HG02678 (cell line): Measurements from ENCODE around the gene TECRL.

Experiments
- ATAC-seq: cut with Tn5 transposase; IDR thresholded peaks from one replicate; pipeline ENCODE4 v1.9.1; 2021; ENCODE audit warnings: mild to moderate bottlenecking, moderate library complexity; ENCODE audit not compliant: unreplicated experiment

Gene TECRL, protein sequence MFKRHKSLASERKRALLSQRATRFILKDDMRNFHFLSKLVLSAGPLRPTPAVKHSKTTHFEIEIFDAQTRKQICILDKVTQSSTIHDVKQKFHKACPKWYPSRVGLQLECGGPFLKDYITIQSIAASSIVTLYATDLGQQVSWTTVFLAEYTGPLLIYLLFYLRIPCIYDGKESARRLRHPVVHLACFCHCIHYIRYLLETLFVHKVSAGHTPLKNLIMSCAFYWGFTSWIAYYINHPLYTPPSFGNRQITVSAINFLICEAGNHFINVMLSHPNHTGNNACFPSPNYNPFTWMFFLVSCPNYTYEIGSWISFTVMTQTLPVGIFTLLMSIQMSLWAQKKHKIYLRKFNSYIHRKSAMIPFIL

DNA sequence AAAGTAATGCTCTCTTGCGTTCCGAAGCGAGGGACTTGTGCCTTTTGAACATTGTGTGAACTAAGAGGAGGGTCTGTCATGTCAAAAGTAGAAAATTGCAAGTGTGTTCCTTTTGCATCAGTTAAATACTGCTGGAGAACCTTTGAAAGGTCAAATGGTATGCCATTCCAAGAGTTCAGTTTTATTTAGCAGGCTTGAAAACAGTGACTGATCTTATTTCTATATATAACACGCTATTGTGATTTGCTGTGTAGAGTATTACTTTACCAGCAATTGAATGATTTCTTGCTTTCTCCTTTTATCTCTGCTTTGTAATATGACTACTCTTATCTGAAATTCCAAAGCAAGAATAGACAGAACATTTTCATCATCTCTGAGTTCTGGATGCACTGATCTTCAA is at the start of gene TECRL:
Gene TECRL (minus strand): TSS at position 151 of the 400 bp plus-strand sequence. CDS start 99 bp downstream, at position 52.
- ATAC-seq: no peak

DNA sequence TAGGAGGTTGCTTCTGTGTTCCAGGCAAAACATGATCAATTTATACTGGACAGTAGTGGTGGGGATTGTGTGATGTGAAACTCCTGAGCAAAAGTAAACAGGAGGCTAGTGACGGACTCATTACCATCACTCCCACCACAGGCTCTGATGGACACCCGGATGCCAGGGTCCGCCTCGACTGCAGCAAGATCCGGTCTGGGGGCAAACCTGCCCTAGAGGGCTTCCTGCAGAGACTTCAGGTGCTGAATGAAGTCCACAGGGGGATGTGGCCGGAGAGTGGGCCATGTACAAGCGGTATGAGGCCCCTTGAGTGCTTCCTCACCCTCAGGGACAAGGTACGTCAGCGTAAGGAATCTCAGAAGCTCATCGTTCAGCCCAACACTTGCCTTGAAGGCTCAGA is 23.4 kb upstream of the TECRL start:
- ATAC-seq: no peak

DNA sequence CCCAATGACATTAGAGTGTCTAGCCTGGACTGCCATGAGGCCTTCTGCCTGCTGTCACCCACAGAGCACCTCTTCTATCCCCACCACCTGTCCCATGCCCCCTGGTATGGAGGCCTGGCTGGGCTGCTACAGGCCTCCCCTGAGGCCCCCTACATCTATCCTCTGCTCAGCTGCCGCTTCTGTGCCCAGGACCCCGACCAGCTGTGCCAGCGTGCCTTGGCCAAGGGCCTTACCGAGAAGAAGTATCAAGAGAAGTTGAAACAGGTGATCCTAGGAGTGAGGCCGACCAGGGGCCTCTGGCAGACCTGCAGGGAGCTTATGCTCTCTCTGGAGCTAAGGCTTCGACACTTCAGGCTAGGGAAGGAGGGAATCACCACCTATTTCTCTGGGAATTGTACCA is 21.7 kb upstream of the TECRL start:
- no peak for ATAC-seq

DNA sequence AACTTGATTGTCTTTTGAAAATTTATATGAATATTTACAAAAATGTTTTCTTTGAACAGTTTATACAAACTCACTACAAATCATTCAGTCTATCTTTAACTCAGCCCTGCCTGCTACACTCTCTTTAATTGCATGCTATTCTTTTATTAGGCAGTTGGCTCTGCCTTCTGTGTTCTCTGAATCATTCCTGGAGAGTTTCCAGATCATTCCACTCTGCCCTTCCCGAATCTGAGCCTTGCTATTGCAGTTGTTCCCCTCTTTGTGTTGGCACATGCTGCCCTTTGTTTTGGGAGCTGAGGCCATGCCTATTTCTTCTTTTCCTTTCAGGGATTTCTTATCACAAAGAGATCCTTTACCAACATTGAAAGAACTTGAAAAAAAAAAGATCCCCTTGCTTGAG is 8.7 kb upstream of the TECRL start:
- no peak for ATAC-seq

DNA sequence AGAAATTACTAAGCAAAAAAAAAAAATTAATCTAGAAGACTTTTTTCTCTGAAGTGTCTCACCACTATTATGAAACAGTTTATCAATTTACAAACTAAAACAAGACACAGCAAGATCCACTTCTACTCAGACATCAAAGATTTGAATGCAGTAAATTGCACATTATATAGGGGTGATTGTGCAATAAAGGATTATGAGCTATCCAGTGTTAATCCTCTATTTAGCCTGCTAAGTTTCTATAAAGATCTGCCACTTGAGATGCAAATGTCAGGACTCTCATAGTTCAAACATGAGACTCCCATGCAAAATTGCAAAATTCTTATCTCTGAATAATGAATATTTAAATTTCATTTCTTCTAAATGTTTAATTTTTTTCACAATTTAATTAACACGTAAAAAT is 2.2 kb downstream of the TECRL start:
- ATAC-seq: no peak

DNA sequence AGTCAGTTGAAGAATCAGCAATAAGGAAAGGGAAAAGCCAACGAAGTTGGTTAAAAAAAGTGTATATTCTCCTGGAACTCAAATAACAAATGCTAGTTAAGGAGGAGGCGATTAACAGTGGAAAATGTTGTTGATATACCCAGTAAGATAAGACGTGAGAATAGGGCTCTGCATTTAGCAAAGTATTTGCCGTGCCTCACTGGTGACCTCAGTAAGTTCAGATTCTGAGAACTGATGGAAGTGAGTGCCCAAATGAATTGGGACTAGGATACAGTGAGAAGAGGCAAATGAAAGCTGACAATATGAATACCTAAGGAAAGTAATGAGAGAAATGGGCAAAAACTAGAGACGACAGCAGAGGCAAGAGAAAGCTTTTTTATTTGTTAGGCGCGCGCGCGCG is 3.5 kb downstream of the TECRL start:
- no peak for ATAC-seq

DNA sequence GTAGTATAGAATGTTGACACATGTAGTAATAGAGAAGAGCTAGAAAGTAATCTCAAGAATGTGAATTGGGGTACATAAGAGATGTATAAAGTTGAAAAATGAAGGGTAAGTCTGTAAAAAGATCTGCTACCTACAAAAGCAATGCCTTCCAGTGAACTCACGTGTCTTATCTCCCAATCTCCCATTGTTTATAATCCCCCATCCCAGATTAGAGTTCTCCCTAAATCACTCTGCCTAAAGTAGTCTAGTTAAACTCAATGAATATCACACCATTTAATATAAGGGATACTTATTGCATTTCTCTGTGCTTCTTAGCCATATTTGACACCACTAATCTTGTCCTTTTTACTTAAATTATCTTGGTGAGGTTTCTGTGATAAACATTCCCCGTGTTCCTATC is 6.6 kb downstream of the TECRL start:
- no peak for ATAC-seq

DNA sequence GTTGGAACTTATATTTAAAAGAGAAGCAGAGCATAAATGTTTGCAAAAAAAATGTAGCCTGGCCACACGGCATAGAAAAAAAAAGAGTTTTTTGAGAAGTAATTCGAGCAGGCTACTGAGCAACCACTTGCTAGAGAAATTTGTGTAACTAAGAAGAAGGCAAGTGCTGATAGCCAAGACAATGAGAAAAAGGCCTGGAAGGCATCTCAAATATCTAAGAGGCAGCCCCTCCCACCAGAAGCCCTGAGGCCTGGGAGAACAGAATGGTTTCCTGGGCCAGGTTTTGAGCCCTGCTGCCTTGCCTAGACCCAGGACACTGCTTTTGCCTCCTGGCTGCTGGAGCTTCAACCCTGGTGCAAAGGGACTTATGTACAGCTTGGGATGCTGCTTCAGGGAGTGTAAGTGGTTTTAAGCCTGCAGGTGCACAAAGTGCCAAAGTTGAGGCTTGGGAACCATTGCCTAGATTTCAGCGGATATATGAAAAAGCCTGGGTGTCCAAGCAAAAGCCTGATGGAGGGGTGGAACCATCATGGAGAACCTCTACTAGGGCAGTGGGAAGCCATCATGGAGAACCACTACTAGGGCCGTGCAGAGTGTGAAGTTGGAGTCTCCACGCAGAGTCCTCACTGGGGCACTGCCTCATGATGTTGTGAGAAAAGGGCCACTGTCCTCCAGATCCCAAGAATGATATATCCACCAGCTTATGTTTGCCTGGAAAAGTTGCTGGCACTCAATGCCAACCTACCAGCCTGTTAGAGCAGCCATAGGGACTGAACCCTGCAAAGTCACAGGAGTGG is 9.7 kb downstream of the TECRL start:
- ATAC-seq: no peak

DNA sequence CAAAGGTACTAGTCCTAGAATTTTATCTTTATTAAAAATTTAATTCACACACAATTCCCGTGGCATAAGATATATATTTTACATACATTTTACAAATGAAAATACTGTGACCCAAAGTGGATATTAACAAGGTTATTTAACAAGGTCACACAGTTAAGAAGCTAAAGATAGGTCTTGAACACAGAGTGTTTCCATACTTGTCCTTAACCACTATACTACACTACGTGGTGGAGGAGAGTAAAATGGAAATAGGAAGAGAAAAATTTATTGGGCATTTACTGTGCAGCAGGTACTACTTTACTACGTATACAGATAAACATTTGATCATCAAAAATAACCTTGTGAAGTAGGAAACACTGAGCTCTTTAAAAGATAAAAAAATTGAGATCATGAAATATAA is 14.8 kb downstream of the TECRL start:
- ATAC-seq: no peak

DNA sequence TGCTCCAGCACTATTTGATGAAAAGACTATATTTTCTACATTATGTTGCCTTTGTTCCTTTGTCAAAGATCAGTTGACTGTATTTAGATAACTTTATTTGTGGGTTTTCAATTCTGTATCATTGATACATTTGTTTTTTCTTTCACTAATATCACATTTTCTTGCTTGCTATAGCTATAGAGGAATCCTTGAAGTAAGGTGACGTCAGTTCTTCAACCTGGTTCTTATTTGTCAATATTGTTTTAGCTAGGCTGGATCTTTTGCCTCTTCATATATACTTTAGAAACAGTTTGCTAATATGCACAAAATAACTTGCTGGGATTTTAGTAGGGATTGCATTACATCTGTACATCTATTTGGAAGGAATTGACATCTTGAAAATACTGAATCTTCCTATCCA is 21.0 kb downstream of the TECRL start:
- no peak for ATAC-seq

DNA sequence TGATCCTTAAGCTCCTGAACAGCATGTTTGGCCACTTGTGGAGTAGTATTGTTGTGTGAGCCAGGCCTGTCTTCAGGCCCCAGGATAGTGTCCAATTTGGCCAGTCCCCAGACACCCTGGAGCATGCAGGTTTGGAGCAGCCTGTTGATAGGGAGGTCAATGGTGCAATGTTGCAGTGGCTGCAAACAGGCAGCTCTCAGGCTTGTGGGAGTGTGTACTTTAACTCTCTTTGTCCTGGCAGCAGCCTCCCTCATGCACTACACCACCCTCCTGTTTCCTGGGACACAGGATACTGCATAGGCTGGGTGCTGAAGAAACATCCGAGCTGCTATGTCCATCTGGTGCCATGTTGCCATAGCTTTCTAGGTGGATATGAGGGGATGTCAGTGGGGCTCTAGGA is 24.0 kb downstream of the TECRL start:
- ATAC-seq: no peak

DNA sequence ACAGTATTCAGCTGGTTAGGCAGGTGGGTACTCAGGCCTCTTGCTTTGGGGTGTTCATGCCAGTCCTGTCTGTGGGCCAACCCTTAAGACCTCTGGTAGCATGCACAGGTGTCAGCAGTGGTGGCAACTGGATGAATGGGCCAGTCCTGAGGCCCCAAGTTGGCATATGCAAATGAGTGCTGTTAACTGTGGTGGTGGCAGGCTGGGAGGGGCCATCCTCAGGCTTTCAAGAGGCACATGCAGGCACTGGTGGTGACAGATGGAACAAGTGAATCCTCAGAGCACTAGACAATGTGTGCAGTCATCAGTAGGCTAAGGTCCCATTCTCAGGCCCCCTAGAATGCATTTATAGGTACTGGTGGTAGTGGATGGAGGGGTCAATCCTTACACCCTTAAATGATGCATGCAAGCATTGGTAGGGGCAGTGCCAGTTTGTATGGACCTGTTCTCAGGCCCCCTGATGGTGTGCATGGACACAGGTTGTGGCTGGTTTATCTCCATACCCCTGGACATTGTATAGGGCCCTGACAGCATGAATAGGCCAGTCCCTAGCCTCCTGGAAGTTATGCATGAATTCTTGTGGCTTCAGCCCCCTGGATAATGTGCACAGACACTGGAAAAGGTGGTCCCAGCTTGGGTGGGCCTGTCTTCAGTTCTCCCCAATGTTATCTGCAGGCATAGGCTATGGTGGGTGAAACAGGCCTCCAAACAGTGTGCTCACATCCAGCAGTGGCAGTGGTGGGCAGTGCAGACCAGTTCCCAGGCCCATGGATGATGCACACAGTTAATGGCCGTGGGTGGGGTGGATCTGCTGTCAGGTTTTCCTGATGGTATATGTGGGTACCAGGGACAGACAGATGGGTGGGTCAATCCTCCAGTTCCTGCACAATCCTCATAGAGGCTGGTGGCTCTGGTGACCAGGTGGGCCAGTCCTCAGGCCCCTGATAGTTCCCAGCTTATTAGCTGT is 24.7 kb downstream of the TECRL start:
- no peak for ATAC-seq

DNA sequence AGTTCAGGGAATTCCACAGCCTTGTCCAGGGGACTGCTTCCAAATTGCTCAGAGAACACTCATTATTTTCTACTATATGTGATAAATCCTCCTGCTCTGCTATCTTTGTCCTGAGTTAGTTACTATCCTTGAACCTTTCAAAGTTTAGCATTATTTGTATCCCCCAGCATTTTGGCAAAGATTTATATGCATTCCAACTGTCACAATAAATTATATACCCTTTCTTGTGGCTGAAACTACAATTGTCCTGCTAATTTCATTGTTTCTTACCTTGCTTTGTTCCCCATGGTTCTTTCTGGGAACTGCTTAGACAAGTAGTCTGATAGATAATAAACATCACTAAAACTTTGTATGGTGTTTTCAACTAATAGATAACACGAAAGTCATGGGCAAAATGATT is 40.5 kb downstream of the TECRL start:
- ATAC-seq: no peak

DNA sequence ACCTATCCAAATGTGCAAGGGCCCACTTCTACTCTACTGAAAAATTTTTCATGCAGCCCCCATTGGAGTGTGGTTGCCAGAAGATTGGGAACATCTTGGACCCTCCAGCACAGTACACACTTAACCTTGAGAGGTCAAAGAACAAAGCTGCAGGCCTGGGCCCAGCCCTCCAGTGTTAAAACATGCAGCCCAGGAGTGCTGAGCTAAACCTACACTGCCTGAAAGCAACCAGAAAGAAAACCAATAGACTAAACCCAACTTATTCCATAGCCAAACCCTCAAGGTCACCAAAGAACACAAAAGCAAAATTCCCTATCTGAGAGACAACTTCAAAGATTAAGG is 47.9 kb downstream of the TECRL start:
- no peak for ATAC-seq

DNA sequence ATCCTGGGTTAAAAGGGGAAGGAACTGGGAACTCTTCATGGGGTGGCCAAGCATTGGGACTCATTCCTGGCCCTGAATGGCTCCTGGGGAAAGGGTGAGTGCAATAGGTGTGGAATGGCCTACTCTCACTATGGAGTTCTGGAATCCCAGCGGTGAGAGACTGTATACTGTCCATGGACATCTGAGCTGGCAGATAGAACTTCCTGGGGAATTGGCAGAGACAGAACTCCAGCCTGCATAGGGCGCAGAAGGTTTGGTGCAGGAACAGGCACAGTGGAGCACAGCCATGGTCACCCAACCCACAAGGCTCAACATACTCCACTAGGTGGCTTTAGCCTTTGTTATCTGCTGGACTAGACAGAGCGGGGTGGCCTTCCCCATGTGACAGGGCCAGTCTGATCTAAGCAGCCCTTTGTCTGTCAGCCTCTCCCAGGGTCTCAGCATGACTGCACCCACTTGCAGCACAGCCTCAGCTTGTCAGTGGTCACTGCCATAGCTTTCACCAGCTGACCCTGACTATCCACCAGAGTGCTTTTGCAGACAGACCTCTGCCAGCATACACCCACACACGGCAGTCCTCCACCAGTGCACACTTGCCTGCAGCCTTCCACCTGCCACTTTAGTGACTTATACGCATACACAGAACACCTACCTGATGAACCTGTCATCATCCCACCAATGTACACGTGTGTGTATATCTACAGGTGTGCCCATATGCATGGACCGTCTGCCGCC is 48.4 kb downstream of the TECRL start:
- no peak for ATAC-seq

DNA sequence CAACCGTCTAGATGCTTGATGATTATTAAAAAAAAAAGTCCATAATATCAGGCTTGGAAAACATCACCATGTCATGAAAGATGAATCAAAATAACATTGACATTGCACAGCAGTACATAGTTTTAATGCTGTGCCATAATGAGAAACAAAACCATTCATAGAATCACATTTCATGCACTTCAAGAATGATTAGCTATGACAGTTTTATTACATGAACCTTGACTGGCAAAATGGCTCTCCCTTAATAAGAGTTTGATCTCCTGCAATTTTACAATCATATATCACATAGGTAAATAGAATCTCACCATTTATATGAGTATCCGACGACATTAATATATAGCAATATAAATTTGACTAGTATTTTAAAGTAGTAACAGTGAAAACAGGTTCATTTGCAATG is 49.8 kb downstream of the TECRL start:
- no peak for ATAC-seq

DNA sequence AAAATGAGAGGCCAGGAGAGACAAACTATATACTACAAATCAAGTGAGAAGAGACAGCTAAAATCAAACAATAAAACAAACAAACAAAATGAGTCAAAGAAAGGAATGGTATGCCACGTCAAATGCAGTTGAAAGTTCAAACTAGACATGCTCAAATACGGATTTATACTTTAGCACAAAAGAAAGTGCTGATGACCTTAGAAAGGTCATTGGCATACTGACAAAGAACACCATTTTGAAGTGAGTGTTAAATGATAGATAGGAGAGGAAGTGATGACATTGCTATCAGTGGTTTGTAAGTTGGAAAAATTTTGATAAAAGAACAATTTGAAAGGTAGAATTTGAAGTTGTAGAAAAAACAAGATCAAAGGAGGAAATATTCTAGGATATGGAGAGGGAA is 55.3 kb downstream of the TECRL start:
- no peak for ATAC-seq

DNA sequence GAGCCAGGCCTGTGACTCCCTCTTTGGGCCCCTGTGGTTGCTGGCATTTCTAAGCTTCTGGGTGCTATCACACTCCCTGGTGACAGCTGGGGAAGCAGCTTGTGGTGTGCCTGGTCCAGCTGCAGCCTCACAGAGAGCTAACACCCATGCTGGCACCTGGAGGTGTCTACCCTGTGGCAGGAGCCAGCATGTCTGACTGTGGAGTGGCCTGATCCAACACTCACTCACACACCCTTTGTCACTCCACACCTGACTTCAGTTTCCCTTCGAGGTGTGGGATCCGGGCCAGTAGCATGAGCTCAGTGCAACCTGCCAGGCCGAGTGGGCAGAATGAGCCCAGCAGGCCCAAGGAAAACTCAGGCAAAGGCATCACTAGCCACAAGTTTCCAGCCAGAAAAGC is 67.5 kb downstream of the TECRL start:
- ATAC-seq: no peak

DNA sequence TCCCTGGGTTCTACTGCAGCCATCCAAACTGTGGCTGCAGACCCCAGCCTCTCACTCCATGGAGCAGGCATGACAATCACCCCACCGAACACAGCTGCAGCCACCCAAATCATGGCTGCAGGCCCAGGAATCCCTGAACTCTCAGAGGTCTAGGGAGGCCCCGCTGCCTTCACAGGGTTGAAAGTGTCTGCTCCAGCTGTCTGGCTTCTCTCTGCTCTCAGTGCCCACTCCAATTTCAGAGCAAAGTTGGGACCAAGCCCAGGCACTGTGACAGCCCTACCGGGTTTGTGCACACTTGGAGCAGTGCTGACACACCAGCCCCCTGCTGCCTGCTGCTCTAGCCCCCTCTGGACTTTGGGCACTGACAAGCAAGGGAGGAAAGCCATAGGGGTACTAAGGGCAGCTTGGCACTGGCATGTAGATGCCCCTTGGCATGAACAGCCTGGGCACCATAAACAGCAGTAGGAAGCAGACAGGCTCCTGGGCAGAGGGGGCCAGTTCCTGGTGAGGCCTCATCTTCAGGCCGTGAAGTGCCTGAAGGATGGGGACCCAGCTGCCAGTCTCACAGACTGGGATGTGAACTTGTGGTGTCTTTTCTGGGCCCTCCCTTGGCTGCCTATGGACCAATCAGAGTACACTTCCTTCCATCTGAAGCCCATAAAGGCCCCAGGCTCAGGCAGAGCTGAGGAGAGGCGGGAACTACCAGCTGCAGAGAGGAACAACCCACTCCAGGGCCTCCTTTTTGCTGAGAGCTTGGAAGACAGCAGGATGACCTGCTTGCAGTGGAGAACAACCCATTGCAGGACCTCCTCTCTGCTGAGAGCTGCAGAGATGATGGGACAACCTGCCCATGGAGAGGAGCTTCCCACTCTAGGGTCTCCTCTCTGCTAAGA is 68.8 kb downstream of the TECRL start:
- no peak for ATAC-seq

DNA sequence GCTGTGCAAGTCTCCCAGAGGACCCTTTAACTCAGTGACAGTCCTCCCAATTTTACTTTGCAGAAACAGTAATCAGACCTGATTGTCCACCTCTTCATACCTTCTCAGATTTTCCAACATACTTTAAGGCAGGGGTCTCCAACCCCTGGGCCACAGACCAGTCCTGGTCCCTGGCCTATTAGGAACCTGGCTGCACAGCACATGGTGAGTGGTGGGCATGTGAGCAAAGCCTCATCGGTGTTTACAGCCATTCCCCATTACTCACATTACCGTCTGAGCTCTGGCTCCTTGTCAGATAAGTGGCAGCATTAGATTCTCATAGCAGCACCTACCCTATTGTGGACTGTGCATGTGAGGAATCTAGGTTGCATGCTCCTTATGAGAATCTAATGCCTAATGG is 74.3 kb downstream of the TECRL start:
- no peak for ATAC-seq
